GM18951 (cell line): ENCODE measurements around the gene RAPGEF5.

Source experiments
- POLR2A ChIP-seq: IDR thresholded peaks from 4 replicates; pipeline ENCODE4 v1.6.1; 2011; ENCODE audit warnings: mild to moderate bottlenecking; ENCODE audit not compliant: insufficient read length, insufficient read depth; ENCODE audit errors: extremely low read depth
- in situ Hi-C: fragments of 300-500 bp; cut with MboI; formaldehyde crosslinking; loops from one replicate; pipeline ENCODE4 v1.12.0; 2022; ENCODE audit warnings: low sequenced_read_pairs, mixed read lengths, inconsistent platforms; ENCODE audit not compliant: unreplicated experiment

Gene RAPGEF5

DNA sequence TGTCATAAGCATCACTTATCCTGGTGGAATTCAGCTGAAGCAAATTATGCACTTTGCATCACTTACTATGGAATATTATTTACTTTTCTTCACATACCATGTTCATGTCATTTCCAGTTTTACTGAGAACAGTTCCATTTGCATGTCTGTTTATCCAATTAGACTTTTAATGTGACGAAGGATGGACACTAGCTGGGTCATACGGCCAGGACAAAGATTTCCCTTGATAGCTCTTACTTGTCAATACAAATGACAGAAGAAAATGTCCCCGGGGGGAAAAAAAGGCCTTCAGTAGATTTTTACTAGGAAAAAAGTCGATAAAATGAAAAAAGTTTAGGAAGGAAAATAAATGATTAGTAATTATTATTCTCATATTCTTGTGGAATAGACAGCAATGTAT is 106.6 kb downstream of the RAPGEF5 start:
- in situ Hi-C loops: no loop called here
- TF ChIP-seq POLR2A: no peak

DNA sequence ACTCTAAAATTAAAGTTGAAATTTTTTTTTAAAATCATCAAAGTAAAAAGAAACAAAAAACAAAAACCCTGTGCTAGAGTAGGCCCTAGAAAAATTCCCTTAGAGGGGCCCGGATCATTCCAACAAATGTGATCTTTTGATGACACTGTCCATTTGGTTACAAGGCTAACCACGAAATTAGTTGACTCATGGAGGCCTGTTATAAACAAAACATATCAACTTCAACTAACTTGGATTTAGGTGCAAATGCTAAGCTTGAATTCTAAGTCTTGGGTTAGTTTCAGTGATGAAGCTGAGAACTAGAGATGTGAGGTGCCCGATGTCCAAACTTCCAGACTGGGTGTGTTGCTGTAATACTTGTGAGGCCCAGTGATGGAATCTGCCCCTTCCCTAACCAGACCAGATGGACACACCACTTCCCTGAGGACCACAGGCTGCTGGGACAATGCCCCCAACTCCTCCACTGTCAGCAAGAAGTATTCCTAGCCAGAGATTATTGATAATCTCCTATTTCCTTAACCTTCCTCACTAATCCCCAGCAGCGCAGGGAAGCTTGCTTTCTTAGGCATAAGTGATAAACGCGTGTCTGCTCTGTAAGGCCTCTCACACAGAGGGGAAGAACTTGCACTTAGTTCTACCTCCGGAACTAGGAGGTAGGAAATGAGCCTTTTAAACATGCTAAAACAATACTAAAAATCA is 108.7 kb downstream of the RAPGEF5 start:
- TF ChIP-seq POLR2A: no peak
- in situ Hi-C loops: no loop called here

DNA sequence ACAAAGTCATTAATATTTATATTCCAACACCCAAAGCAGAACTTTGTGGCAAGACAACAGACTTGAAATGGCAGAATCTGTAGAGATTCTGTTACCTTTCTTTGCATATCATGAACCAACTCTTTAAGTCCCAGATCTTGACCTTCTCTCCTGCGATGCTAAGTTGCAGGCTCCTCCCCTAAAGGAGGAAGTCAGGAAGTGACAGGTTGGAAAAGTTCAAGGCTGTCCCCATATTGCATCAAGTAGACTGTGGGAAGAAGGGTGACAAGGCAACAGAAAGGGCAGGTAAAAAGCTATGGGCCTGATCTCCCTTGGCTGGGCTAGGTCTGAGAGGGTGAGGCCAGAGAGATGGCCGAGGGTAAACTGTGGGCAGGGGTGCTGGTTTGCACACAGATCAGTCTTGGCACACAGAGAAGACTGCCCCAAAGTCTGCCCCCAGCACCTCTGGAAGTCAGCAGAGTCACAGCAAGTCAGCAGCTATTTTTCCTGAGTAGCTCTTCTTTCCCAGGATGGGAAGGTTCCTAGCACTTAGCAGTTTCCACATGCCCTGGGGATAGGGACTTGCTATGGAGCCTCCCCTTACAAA is 115.1 kb downstream of the RAPGEF5 start:
- in situ Hi-C loops: no loop called here
- TF ChIP-seq POLR2A: no peak

DNA sequence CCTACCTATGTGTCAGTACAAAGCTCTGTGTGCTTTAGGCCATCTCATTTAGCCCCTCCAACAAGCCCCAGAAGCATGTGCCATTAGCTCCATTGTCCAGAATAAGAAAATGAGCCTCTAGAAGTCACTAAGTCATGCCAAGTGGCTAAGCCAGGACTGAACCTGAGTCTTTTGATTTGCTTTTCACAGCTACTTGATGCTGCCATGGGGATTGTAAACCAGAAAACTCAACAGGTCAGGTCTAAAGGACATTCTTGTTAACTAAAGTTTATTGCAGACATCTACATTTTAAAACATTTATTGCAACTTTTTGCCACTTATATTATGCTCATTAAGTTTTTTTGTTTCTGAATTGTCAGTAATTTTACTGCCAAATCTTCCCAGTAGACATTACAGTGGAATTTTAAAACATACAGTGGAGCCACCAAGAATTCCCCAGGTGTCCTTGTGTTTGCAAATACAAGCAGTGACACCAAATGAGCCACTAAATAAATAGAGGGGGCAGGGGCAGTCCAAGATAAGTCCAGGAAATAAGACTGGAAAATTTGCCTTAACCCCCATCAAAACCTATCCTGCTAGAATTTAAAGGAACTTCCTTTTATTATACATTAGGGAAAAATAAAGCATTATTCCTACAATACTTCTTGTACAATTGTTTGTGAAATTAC is 115.9 kb downstream of the RAPGEF5 start:
- TF ChIP-seq POLR2A: no peak
- in situ Hi-C loops: no loop called here

DNA sequence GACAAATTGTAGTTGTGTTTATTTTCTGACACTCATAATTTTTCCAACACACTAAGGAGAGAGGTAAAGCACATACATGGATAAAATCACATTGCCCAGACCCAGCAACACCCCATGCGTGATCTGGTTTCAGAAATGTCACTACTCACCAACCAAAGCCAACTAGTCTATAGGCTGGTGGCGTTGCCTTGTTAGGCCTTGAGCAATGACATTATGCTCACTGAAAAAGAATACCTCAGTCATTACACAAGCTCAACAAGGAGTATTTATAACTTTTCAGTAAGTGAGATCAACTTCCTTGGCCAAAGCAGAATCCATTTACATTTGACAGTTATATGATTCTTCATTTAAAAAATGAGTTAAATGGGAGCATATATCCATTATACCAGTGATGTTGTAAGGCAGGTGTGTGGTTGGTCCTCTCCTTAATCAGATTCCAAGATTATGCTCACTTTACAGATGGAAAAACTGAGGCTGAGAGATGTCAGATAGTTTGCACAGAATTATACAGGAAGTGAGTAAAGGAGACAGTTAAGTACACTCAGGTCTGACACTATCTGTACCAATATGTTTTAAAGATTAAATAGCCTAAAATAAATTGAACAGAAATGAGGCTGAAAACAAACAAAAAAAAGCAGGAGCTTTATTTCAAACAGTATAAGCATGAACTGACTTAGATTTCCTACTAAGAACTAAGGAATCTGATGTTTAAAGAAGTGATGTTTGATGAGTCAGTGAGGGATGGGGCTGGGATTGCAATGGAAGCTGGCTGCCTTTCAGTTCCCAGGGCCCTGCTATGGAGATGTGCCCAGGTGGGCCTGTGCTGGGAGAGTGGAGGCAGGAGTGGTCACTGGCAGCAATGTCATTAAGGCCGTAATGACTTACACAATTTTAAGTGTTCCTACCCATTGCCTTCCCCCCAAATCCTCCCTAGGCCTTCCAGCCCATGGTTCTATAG is 118.3 kb downstream of the RAPGEF5 start:
- TF ChIP-seq POLR2A: no peak
- in situ Hi-C loops: no loop called here

DNA sequence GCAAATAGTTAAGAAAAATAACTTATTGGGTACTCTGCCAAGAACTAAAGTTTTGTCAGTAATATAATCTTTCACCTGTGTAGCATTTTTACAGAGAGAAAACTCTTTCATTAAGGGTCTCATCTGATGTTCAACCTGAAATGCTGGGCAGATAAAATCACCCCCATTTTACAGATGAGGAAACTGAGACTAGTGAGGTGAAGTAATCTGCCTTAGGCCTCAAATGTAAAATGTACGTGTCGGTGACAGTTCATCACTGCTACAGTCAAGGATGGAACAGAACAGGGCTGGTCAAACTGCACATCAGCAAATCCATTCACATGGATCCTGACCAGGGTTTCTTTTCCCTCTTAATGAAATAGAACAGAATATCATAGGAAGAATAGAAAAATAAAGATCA is 121.8 kb downstream of the RAPGEF5 start:
- TF ChIP-seq POLR2A: no peak
- in situ Hi-C loops: no loop called here

DNA sequence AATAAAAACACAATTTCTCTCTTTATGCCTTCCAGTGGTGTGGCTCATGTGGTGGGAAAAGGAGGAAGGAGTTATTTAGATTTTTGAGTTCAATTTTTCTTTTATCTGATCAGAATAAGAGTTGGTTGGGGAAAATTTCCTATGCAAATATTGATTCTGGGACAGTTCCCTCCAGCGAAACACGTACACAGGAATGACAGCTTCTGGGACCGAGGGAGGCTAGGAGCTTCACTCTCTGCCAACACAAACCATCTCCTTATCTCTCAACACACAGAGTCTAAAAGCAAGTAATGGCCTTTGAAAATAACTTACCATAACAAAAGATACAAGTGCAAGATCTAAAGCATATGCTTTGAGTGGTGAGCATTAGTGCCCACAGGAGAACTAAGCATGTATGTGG is 122.7 kb downstream of the RAPGEF5 start:
- no peak for TF ChIP-seq POLR2A
- in situ Hi-C loops: no loop called here

DNA sequence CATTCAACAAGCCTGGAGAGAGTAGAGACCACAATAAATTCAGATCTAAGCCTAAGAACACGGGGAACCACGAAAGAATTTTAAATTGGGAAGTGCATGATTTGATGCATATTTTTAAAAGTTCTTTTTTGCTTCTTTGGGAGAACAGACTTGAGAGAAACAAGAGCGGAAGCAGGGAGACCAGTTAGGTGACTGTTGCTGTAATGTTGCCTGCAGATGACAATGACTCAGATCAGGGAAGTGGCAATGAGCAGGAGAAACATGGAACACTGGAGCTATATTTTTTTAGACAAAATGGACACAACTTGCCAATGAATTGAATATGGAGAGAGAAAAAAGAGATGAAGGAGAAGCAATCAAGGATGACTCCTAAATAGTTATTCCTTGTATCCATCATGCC is 125.1 kb downstream of the RAPGEF5 start:
- in situ Hi-C loops: no loop called here
- TF ChIP-seq POLR2A: no peak

DNA sequence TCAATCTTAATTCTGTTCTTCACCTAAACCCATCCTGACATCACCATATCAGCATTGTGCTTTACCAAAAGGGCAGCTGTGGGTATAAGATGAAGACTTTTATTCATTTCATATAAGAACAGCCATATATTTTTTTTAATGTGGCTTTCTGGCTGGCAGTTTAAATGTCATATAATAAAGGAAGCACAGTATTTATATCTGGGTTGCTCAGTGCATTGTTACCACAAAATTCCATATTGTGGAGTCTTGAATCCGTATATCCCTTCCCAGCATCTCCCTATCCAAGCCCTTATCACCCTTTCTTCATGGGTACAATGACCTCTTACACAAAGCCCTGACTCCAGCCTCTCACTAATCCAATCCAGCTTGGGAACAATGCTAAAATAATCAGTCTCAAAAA is 125.8 kb downstream of the RAPGEF5 start:
- no peak for TF ChIP-seq POLR2A
- in situ Hi-C loops: no loop called here

DNA sequence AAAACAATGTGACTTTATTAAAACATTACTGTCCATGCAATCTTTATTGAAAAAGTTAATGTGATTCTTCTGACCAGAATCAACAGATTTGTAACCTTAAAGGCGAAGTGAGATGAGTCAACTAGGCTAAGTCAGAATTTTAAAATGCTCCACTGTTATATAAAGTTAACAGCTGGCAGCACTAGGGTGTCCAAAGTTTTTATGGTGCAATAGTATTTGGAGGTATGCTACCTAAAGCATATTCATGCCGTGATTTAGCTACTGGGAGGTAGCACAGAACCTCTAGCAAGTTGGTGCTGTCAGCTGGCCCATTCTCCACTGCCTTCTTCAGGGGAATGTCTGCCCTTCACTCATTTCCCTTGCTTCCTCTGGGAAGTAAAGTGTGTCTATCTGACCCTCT is 126.7 kb downstream of the RAPGEF5 start:
- in situ Hi-C loops: no loop called here
- TF ChIP-seq POLR2A: no peak

DNA sequence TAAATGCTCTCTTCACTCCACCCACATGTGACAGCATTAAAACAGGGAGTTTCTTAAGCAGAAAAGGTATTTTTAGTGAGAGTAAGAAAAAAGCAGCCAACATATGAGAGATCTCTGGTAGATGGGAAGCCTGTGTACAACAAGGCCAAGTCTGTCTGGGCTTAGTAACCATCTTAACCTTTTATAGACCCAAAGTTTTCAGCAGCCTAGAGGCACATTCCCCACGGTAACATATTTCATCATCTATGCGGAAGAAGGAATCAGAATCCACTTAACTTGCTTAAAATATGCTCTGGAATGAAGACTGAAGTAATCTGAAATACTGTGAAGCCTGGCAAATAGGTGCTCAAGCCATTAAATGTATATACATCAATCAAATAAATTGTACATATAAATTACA is 127.8 kb downstream of the RAPGEF5 start:
- TF ChIP-seq POLR2A: no peak
- in situ Hi-C loops: no loop called here

DNA sequence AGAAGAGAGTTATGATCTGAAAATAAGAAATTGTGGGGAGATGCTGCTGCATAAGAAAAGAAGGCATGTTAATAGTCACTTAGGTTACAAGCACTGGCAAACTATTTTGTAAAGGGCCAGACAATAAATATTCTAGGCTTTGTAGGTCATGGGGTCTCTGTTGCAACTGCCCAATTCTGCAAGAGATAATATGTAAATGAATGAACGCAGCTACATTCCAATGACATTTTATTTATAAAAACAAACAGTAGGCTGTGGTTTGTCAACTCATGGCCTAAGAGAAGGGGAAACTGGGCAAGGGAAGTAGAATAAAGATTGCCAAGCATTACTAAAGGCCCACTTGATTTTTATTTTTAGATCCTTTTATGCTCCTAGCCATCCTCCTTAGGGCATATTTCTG is 133.1 kb downstream of the RAPGEF5 start:
- no peak for TF ChIP-seq POLR2A
- in situ Hi-C loops: no loop called here

DNA sequence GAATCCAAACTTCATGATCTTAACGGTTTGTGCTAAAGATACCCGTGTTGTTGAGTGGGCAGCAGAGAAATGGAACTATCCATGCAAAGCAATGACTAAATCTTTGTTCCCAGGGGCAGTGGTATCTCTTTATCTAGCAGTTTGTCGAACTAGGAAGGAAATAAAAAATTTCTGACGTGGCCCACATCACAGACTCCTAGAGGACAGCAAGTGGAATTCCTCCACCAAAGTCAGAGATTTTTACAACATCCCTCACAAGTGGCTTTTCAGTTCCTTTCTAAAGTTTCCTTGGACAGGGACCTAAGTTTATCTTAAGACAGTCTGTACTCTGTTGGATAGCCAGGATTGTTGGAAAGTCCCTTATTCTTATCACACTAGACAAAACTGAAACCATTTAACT is 136.0 kb downstream of the RAPGEF5 start:
- in situ Hi-C loops: no loop called here
- TF ChIP-seq POLR2A: no peak
